NCI-H82 (cell line): Measurements from ENCODE around the gene TSPYL1.
"Not testable (repeated sequence)": the region's sequence is repeated elsewhere in the genome, so short reads cannot be mapped to it uniquely, and the experiment has no call there.

Experiments used
- DNase-seq: peaks from one replicate; lab custom pipeline; 2025; lab: John Stamatoyannopoulos, UW

Gene TSPYL1

GRCh38 chr6:116279232-116280160 is at the start of gene TSPYL1:
Gene TSPYL1, minus strand, starts transcription at chr6:116279930. Its CDS starts 100 bp downstream, at chr6:116279830.
- DNase-seq: peak; percentile 99

- no peak for DNase-seq
Measured at GRCh38 chr6:116329156-116329555, 49.4 kb upstream of the TSPYL1 start.

- no peak for DNase-seq
Measured at GRCh38 chr6:116328528-116328903, 48.8 kb upstream of the TSPYL1 start.

- DNase-seq: no peak
Measured at GRCh38 chr6:116327803-116328527, 48.2 kb upstream of the TSPYL1 start.

GRCh38 chr6:116326996-116327395 is 47.3 kb upstream of the TSPYL1 start:
- no peak for DNase-seq

DNA sequence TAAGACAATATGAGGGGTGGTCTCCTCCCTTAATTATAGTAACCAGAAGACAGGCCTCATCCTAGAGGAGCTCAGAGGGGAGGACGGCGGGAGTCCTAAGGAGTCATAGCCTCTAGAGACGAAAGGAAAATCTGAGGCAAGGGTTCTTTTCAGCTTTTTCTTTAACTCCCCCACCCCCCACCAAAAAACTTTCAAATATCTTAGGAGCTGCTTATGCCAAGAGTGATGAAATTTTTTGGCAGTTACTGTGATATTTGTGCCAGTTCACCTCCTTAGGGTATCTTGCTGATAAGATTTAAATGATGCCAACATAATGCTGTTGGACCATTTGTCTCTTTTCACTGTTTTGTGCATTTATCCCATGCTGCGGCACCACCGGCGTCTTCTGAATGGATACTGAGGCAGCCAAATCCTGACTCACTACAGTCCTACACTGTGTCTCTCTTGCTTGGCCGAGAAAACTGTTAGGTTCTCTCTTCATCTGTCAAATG is 46.5 kb upstream of the TSPYL1 start:
- no peak for DNase-seq

DNA sequence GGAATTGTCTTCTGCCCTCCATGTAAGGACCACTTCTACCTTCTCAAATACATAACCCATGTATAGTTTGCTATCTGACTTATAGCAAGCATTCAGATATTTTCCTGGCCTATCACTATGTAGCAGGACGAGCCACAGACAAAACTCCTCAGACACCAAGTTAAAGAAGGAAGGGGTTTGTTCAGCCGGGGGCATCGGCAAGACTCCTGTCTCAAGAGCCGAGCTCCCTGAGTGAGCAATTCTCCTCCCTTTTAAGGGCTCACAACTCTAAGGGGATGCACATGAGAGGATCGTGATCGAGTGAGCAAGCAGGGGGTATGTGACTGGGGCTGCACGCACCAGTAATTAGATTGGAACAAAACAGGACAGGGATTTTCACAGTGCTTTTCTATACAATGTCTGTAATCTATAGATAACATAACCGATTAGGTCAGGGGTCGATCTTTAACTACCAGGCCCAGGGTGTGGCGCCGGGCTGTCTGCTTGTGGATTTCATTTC is 46.0 kb upstream of the TSPYL1 start:
- not testable (repeated sequence) for DNase-seq

GRCh38 chr6:116323863-116324262 is 44.1 kb upstream of the TSPYL1 start:
- DNase-seq: no peak

GRCh38 chr6:116321933-116322332 is 42.2 kb upstream of the TSPYL1 start:
- DNase-seq: not testable (repeated sequence)

- peak; percentile 3 for DNase-seq
Measured at GRCh38 chr6:116316772-116317467, 37.2 kb upstream of the TSPYL1 start.

GRCh38 chr6:116314878-116315277 is 35.1 kb upstream of the TSPYL1 start:
- DNase-seq: no peak

- DNase-seq: no peak
Measured at GRCh38 chr6:116314218-116314617, 34.5 kb upstream of the TSPYL1 start.

DNA sequence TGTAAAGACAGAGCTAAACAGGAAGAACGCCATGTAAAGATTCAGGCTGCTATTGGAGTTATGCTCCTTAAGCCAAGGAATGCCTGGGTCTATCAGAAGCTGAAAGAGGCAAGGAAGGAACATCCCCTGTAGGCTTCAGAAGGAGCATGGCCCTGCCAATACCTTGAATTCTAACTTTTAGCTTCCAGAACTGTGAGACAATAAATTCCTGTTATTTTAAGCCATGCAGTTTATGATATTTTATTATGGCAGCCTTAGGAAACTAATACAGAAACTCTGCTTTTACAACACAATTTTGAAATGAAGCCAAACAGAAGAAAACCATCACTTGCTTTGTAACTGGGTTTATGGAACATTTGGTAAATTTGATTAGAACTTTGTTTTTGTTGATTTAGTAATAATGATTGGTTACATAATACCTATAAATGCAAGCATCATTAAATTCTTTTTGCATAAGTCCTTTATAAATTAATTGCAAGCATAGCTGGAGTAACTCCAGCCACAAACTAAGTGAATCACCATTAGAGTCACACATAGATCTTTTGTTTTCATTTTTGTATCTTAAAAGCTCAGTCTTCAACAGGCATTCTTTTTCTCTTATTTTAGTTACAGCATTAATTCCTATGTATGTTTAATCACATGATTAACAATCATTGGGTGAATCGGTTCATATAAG is 33.5 kb upstream of the TSPYL1 start:
- peak; percentile 58 for DNase-seq

GRCh38 chr6:116309657-116310056 is 29.9 kb upstream of the TSPYL1 start:
- no peak for DNase-seq

GRCh38 chr6:116309001-116309400 is 29.3 kb upstream of the TSPYL1 start:
- no peak for DNase-seq

- no peak for DNase-seq
Measured at GRCh38 chr6:116307633-116308032, 27.9 kb upstream of the TSPYL1 start.

DNA sequence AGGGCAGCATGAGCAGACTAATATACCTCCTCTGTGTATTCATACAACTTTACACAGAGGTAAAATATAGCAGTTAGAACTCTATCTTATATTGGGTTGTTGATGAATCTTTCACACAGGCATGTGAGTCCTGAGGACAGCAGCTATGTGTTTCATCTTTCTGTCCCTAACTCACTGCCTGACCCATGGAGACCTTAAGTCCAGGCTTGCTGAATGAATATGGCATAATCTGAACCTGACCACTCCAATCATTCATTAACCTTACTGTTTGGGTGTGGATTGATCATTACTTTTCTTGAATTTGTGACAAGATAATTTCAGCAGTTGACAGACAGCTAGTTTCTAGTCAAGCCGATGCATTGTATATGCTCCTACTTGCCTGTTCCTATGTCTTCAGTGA is 27.3 kb upstream of the TSPYL1 start:
- DNase-seq: no peak

DNA sequence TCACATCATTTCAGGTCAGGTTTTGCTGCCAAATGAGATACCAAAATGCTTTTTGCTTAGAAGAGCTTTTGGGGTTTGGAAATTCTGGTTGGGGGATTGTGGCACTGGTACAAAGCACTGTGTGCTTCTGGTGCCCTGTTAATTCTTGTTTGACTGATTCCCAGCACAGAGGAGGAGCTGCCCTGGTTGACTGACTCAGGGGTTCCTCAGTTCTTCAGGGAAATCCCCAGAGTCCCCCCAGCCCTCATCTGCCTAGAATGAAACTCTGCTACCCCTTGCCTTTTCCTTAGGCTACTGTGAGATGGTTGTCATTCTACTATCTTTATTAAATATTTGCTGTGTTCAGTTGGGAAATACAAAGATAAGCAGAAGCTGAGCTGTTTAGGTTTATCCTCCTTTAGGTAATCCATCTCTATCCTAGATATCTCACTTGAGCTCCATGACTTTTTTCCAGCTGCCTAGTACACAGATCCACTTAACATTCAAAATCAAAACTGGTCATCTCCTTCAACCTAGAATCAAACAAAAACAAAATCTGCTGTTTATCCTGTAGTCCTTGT is 24.9 kb upstream of the TSPYL1 start:
- peak; percentile 4 for DNase-seq

- DNase-seq: no peak
Measured at GRCh38 chr6:116301104-116301503, 21.4 kb upstream of the TSPYL1 start.

DNA sequence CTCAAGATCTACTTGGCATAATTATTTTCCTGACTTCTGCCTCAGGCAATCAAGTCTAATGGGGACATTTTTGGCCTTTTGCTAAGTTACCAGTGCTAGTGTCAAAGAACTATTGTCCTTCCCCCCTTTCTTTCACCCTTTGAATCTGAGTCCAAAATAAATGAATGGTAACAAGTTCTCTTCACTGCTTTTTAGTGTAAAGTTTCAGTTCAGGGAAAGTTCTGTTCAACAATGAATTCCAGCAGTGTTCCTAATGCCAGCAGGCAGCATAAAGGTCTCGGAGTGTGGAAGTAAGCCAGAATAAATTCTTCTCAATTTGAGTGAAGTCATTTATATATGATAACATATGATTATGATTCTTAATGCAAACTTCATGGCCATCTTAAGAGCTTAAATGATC is 20.8 kb upstream of the TSPYL1 start:
- DNase-seq: no peak

DNA sequence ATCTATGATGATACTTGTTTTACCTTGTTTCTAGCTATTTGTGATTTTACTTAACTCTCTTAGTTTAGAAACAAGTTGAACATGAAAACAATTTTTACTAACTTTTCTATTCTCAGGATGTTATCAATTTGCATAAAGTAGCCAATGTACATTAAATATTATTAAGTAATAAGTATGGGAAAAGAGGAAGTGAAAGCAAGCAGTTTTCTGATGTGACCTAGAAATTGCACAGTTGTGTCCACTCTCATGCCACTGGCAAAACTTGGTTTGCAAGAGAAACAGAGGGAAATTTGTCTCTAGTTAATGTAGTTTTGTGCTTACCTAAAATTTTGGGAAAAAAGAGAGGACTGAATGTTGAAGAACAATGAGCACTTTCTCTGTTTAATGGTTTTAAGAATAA is 19.2 kb upstream of the TSPYL1 start:
- DNase-seq: no peak
